Esophagus squamous epithelium (tissue), 4 donors: ENCODE results near the gene PPP2R3A.

Experiments
- CTCF ChIP-seq, 6 experiments: fragments of 450-650 bp in 4 of 6; fragments of 200-600 bp in 2 of 6; sonication (generic) in 2 of 6; IDR thresholded peaks; one replicate each; pipeline ENCODE4 v1.5.1; 2016 to 2019; ENCODE audit warnings: antibody characterized with exemption in 6 of 6, mild to moderate bottlenecking in 4 of 6, moderate library complexity in 4 of 6
- POLR2A ChIP-seq, 4 donors: fragments of 450-650 bp; IDR thresholded peaks; one replicate each; pipeline ENCODE4 v1.6.1; 2017; ENCODE audit warnings: antibody characterized with exemption in 4 of 4, mild to moderate bottlenecking in 4 of 4, moderate library complexity in 3 of 4

- TF ChIP-seq CTCF (IDR thresholded peaks at IDR 0.05), result no peak
- no peak for TF ChIP-seq POLR2A (IDR thresholded peaks at IDR 0.05)
Measured at GRCh38 chr3:136141891-136142290, 176.4 kb downstream of the PPP2R3A start.
